ENCODE results near the gene B4GALNT2.

Gene B4GALNT2

DNA sequence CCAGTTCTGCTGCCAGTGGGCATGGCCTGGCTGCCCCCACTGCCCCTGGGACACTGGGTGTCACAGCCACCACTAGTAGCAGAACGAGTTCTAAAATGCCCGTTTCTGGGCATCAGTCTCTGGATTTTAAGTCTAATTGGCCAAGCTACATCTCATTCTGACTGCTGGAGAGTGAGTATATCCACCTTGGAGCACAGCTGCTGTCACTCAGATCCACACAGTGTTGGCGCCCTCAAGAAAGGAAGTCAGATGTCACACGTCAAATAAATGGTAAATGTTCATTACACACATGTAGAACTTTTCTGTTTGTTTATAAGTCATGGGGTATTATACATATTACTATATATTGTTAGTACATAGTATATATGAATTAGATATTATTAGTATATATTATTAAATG lies 58.4 kb downstream of the B4GALNT2 start:
- no peaks in the 10 kb centered on the region for H3K4me1 ChIP-seq (ENCODE audit: control insufficient read depth, insufficient read depth, low read length)
- H3K27me3 ChIP-seq (ENCODE audit: control insufficient read depth, insufficient read depth, low read length), result no peaks in the 10 kb centered on the region
- H3K36me3 ChIP-seq (ENCODE audit: control insufficient read depth, insufficient read depth, low read length), result no peaks in the 10 kb centered on the region
- H3K4me3 ChIP-seq (ENCODE audit: low read length), result no peak overlapping the region
- no peaks in the 10 kb centered on the region for H3K9me3 ChIP-seq (ENCODE audit: control insufficient read depth, low read length)
- H3K9ac ChIP-seq (ENCODE audit: low read length), result no peak overlapping the region

GRCh38 chr17:49191409-49191916 lies 58.9 kb downstream of the B4GALNT2 start:
- no peaks in the 10 kb centered on the region for H3K27me3 ChIP-seq (ENCODE audit: control insufficient read depth, insufficient read depth, low read length)
- no peaks in the 10 kb centered on the region for H3K36me3 ChIP-seq (ENCODE audit: control insufficient read depth, insufficient read depth, low read length)
- H3K4me3 ChIP-seq (ENCODE audit: low read length), result peak overlapping the region; percentile 100
- peak overlapping the region; percentile 91 for H3K9ac ChIP-seq (ENCODE audit: low read length)
- H3K9me3 ChIP-seq (ENCODE audit: control insufficient read depth, low read length), result no peaks in the 10 kb centered on the region
- H3K4me1 ChIP-seq (ENCODE audit: control insufficient read depth, insufficient read depth, low read length), result no peaks in the 10 kb centered on the region

DNA sequence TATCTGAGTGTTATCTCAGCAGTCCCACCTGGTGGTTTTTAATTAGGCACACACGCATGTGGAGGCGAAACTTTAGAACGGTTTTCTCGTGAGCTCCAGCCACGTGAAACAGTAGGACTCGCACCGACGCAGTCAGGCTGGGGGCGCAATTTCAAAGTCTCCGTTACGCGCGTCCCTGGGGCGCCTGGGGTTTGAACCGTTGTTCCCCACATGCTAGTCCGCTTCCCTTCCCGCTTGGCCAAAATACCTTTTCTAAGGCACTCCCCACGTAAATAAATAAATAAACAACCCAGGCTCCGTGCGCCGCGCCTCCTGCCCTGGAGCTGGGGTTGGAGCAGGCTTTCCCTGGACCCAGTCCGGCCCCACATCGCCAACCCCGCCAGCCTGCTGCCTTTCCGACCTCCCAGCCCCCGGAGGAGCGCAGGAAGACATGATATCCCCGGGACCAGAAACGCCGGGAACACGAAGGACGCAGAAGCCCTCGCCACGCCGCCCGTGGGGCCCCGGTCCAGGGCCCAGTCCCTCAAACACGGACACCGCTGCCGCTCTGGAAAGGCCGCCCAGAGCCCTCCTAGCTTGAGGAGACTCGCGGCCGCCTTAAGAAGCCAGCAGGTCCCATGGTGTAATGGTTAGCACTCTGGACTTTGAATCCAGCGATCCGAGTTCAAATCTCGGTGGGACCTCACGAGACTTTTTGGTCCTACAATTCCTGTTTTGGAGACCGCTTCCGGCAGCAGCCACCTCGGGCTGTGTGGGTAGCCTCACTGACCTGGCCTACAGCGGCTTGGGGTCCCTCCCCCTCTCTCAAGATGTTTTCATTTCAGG lies 59.6 kb downstream of the B4GALNT2 start:
- Histone ChIP-seq H3K9ac (ENCODE audit: low read length) (peak overlapping the region; percentile 91), H3K4me3 (ENCODE audit: low read length) (peak overlapping the region; percentile 100), H3K36me3 (ENCODE audit: control insufficient read depth, insufficient read depth, low read length) (no peaks in the 10 kb centered on the region), H3K27me3 (ENCODE audit: control insufficient read depth, insufficient read depth, low read length) (no peaks in the 10 kb centered on the region), H3K4me1 (ENCODE audit: control insufficient read depth, insufficient read depth, low read length) (no peaks in the 10 kb centered on the region), H3K9me3 (ENCODE audit: control insufficient read depth, low read length) (no peaks in the 10 kb centered on the region)

DNA sequence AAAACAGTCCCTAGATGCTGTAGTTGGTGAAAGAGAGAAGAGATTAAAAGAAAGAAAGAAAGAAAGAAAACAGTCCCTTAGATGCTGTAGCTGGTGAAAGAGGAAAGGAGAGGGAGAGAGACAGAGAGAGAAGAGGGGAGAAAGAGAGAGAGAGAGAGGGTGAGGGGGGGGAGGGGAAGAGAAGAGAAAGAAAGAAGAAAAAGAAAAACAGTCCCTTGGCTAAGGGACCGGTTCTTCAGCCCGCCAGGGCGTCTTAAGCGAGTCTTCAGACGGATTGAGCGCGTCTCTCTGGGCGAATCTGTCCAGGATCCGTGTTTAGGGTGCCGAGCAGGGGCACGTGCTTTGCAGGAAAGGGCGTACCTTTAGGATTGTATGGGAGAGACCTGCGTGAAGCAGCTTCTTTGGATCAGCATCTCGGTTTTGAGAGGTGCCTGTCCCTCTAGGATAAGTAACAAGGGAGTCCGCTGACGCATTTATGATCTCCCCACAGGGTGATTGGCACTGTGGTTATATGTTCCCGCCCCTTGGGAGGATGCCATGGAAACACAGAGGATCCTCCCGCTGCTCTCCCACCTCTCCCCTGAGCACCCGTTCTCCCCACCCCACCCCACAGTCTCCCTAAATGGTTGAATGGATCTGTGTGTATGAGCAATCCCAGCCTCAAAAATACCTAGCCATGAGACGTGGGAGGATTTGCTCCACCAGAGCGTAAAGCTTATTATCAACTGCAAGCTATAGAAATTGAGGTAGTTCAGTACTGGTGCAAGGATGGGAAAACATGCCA lies 61.1 kb downstream of the B4GALNT2 start:
- H3K9ac ChIP-seq (ENCODE audit: low read length), result peak overlapping the region; percentile 91
- peak overlapping the region; percentile 100 for H3K4me3 ChIP-seq (ENCODE audit: low read length)
- H3K36me3 ChIP-seq (ENCODE audit: control insufficient read depth, insufficient read depth, low read length), result no peaks in the 10 kb centered on the region
- no peaks in the 10 kb centered on the region for H3K9me3 ChIP-seq (ENCODE audit: control insufficient read depth, low read length)
- H3K27me3 ChIP-seq (ENCODE audit: control insufficient read depth, insufficient read depth, low read length), result no peaks in the 10 kb centered on the region
- H3K4me1 ChIP-seq (ENCODE audit: control insufficient read depth, insufficient read depth, low read length), result no peaks in the 10 kb centered on the region

DNA sequence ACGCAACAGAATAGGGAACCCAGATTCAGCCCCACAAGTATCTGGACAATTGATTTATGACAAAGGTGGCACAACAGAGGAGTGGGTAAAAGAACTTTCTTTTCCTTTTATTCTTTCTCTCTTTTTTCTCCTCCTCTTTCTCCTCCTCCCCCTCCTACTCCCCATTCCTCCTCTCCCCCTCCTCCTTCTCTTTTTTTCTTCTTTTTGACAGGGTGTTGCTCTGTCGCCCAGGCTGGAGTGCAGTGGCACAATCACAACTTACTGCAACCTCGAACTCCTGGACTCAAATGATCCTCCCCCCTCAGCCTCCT lies 61.7 kb downstream of the B4GALNT2 start:
- Histone ChIP-seq H3K4me3 (ENCODE audit: low read length) (no peak overlapping the region), H3K9ac (ENCODE audit: low read length) (no peak overlapping the region), H3K4me1 (ENCODE audit: control insufficient read depth, insufficient read depth, low read length) (no peaks in the 10 kb centered on the region), H3K36me3 (ENCODE audit: control insufficient read depth, insufficient read depth, low read length) (no peaks in the 10 kb centered on the region), H3K27me3 (ENCODE audit: control insufficient read depth, insufficient read depth, low read length) (no peaks in the 10 kb centered on the region), H3K9me3 (ENCODE audit: control insufficient read depth, low read length) (no peaks in the 10 kb centered on the region)

GRCh38 chr17:49195751-49196150 lies 63.2 kb downstream of the B4GALNT2 start:
- H3K27me3 ChIP-seq (ENCODE audit: control insufficient read depth, insufficient read depth, low read length), result no peaks in the 10 kb centered on the region
- H3K9ac ChIP-seq (ENCODE audit: low read length), result no peak overlapping the region
- H3K4me3 ChIP-seq (ENCODE audit: low read length), result no peak overlapping the region
- no peaks in the 10 kb centered on the region for H3K36me3 ChIP-seq (ENCODE audit: control insufficient read depth, insufficient read depth, low read length)
- H3K4me1 ChIP-seq (ENCODE audit: control insufficient read depth, insufficient read depth, low read length), result no peaks in the 10 kb centered on the region
- H3K9me3 ChIP-seq (ENCODE audit: control insufficient read depth, low read length), result no peaks in the 10 kb centered on the region

- no peaks in the 10 kb centered on the region for H3K4me1 ChIP-seq (ENCODE audit: control insufficient read depth, insufficient read depth, low read length)
- no peaks in the 10 kb centered on the region for H3K27me3 ChIP-seq (ENCODE audit: control insufficient read depth, insufficient read depth, low read length)
- H3K36me3 ChIP-seq (ENCODE audit: control insufficient read depth, insufficient read depth, low read length), result no peaks in the 10 kb centered on the region
- H3K4me3 ChIP-seq (ENCODE audit: low read length), result no peak overlapping the region
- H3K9me3 ChIP-seq (ENCODE audit: control insufficient read depth, low read length), result no peaks in the 10 kb centered on the region
- H3K9ac ChIP-seq (ENCODE audit: low read length), result no peak overlapping the region
These were observed 64.0 kb downstream of the B4GALNT2 start for GRCh38 chr17:49196520-49196919.

GRCh38 chr17:49197346-49197998 lies 64.9 kb downstream of the B4GALNT2 start:
- no peaks in the 10 kb centered on the region for H3K36me3 ChIP-seq (ENCODE audit: control insufficient read depth, insufficient read depth, low read length)
- H3K4me1 ChIP-seq (ENCODE audit: control insufficient read depth, insufficient read depth, low read length), result no peaks in the 10 kb centered on the region
- no peak overlapping the region for H3K9ac ChIP-seq (ENCODE audit: low read length)
- H3K9me3 ChIP-seq (ENCODE audit: control insufficient read depth, low read length), result no peaks in the 10 kb centered on the region
- H3K27me3 ChIP-seq (ENCODE audit: control insufficient read depth, insufficient read depth, low read length), result no peaks in the 10 kb centered on the region
- H3K4me3 ChIP-seq (ENCODE audit: low read length), result no peak overlapping the region

- H3K27me3 ChIP-seq (ENCODE audit: control insufficient read depth, insufficient read depth, low read length), result no peaks in the 10 kb centered on the region
These were observed 65.6 kb downstream of the B4GALNT2 start for GRCh38 chr17:49198211-49198610.

DNA sequence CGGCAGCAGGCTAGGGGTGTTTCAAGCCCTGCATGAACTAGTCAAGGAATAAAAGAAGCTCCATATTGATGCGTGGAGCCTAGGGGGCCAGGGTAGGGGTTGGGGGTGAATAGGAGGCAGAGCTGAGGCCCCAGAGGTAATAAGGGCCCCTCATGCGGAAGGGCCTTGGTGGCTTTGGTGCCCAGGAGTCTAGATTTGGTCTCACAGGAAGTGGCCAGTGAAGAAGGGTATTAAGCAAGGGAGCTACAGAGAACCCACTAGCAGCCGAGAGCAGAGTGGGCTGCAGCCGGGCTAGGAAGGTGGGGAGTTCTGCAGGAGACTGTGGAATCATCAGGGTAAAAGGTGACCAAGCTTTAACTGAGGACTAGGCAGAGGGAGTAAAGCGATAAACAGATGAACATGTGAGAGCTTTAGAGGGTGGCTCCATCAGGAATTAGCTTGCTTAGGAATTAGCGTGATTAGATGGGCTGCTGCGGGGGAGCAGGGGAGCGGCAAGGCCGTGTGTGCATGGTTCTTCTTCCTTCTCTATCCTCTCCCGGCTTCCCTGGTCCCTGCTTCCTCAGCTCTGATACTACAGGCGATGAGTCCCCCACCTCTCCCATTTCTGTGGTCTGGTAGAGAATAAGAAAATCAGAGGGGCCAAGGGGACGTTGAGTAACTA lies 68.0 kb downstream of the B4GALNT2 start:
- Histone ChIP-seq H3K9ac (ENCODE audit: low read length) (no peak overlapping the region), H3K4me3 (ENCODE audit: low read length) (no peak overlapping the region), H3K9me3 (ENCODE audit: control insufficient read depth, low read length) (no peaks in the 10 kb centered on the region), H3K36me3 (ENCODE audit: control insufficient read depth, insufficient read depth, low read length) (no peaks in the 10 kb centered on the region), H3K27me3 (ENCODE audit: control insufficient read depth, insufficient read depth, low read length) (no peaks in the 10 kb centered on the region), H3K4me1 (ENCODE audit: control insufficient read depth, insufficient read depth, low read length) (no peaks in the 10 kb centered on the region)

More at GRCh38 chr17:49198211-49198610, 65.6 kb downstream of the B4GALNT2 start:
- no peaks in the 10 kb centered on the region for H3K9me3 ChIP-seq (ENCODE audit: control insufficient read depth, low read length)
- H3K36me3 ChIP-seq (ENCODE audit: control insufficient read depth, insufficient read depth, low read length), result no peaks in the 10 kb centered on the region
- H3K9ac ChIP-seq (ENCODE audit: low read length), result no peak overlapping the region
- H3K4me3 ChIP-seq (ENCODE audit: low read length), result no peak overlapping the region
- H3K4me1 ChIP-seq (ENCODE audit: control insufficient read depth, insufficient read depth, low read length), result no peaks in the 10 kb centered on the region

DNA sequence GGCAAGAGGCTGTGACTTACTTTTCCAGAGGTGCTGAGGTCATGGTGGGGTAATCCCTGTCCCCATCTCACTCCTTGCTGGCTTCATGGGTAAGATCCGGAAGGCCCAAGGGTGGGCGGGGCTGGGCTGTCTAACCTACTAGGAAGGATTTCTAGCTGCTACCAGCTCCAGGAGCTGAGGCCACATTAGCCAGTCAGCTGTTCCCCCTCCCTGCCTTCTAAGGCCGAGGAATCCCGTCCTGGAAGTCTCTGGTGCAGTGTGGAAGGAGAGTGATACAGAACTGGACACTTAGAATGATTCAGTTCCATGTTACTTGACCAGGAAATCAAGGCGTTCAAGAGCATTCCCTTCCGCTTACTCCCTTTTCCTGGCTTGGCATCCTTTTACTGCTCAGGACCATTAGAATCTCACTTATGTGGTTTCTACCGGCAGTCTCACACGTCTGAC lies 68.9 kb downstream of the B4GALNT2 start:
- Histone ChIP-seq H3K9ac (ENCODE audit: low read length) (no peak overlapping the region), H3K27me3 (ENCODE audit: control insufficient read depth, insufficient read depth, low read length) (no peaks in the 10 kb centered on the region), H3K9me3 (ENCODE audit: control insufficient read depth, low read length) (no peaks in the 10 kb centered on the region), H3K36me3 (ENCODE audit: control insufficient read depth, insufficient read depth, low read length) (no peaks in the 10 kb centered on the region), H3K4me1 (ENCODE audit: control insufficient read depth, insufficient read depth, low read length) (no peaks in the 10 kb centered on the region), H3K4me3 (ENCODE audit: low read length) (no peak overlapping the region)
